Osteocyte (in vitro differentiated cells): ENCODE data around the gene NUP133. TPM values are rescaled to one million over a fixed set of nuclear protein-coding genes. Genes with fewer than 3 reads are reported as not detected.
A peak's percentile ranks its signal among the peaks of the same experiment; 100 is the strongest.

Experiments used
- DNase-seq: peaks from one replicate; pipeline ENCODE4 v3.0.0; 2021; ENCODE audit warnings: mixed read lengths; ENCODE audit not compliant: unreplicated experiment; ENCODE audit errors: extremely low spot score
- H3K27ac Mint-ChIP-seq: one replicate; pipeline ENCODE4 v1.8.0; 2021; ENCODE audit warnings: mild to moderate bottlenecking, mixed read lengths; ENCODE audit not compliant: unreplicated experiment
- H3K27me3 Mint-ChIP-seq: one replicate; pipeline ENCODE4 v1.8.0; 2021; ENCODE audit warnings: mixed read lengths; ENCODE audit not compliant: unreplicated experiment
- H3K36me3 Mint-ChIP-seq: one replicate; pipeline ENCODE4 v1.8.0; 2021; ENCODE audit warnings: mixed read lengths; ENCODE audit not compliant: unreplicated experiment
- H3K4me1 Mint-ChIP-seq: one replicate; pipeline ENCODE4 v1.8.0; 2021; ENCODE audit warnings: mixed read lengths; ENCODE audit not compliant: unreplicated experiment
- H3K4me3 Mint-ChIP-seq: one replicate; pipeline ENCODE4 v1.8.0; 2021; ENCODE audit warnings: mild to moderate bottlenecking, moderate library complexity, mixed read lengths; ENCODE audit not compliant: unreplicated experiment
- H3K9me3 Mint-ChIP-seq: one replicate; pipeline ENCODE4 v1.8.0; 2021; ENCODE audit warnings: mixed read lengths; ENCODE audit not compliant: unreplicated experiment
- CTCF ChIP-seq: fragments of 200-600 bp; sonication (generic); IDR thresholded peaks from 2 replicates; pipeline ENCODE4 v1.5.0; 2021; ENCODE audit warnings: antibody characterized with exemption, mild to moderate bottlenecking, moderate library complexity
- total RNA-seq: library from RNA; stranded (reverse); gene quantifications from 2 replicates; pipeline ENCODE4 v1.2.1, GENCODE V29; 2021

The NUP133 gene
- total RNA-seq, 1 donor from 2014 or later: 40.4 TPM

GRCh38 chr1:229539863-229540506, 31.8 kb upstream of the NUP133 start:
- Mint-ChIP-seq H3K4me1 (no peaks in the 10 kb centered on the region), H3K27ac (no peak overlapping the region), H3K36me3 (peaks cover 47% of the 10 kb centered on the region), H3K9me3 (no peaks in the 10 kb centered on the region), H3K4me3 (no peak overlapping the region), H3K27me3 (no peaks in the 10 kb centered on the region)
- TF ChIP-seq CTCF: no peak
- DNase-seq: peak; percentile 63

- Mint-ChIP-seq H3K27me3 (no peaks in the 10 kb centered on the region), H3K27ac (no peak overlapping the region), H3K4me3 (no peak overlapping the region), H3K36me3 (peaks cover 49% of the 10 kb centered on the region), H3K4me1 (no peaks in the 10 kb centered on the region), H3K9me3 (no peaks in the 10 kb centered on the region)
- no peak for TF ChIP-seq CTCF
- DNase-seq: no peak
These were observed 30.8 kb upstream of the NUP133 start for GRCh38 chr1:229538945-229539344.

DNA sequence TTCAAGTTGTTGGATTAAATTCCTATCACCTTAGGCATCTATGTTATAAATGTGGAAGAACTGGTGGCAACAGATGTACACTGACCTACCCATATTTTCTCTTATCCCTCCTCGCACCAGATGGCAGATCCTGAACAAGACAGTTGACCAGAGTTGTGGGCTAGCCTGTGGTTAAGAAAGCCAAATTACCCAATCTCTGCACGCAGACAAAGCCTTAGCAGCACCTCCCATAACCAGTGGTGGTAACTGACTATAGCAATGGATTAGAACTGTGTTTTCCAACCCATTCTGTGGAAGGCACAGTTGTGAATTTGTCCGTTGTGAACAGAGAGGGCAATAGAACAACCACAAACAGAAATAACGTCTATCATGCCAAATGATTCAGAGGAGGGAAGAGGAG, 29.8 kb upstream of the NUP133 start:
- Mint-ChIP-seq H3K27ac (no peak overlapping the region), H3K4me1 (no peaks in the 10 kb centered on the region), H3K36me3 (peaks cover 52% of the 10 kb centered on the region), H3K4me3 (no peak overlapping the region), H3K27me3 (no peaks in the 10 kb centered on the region), H3K9me3 (no peaks in the 10 kb centered on the region)
- no peak for TF ChIP-seq CTCF
- DNase-seq: peak; percentile 11

GRCh38 chr1:229536982-229537381, 28.8 kb upstream of the NUP133 start:
- DNase-seq: no peak
- Mint-ChIP-seq H3K4me1 (no peaks in the 10 kb centered on the region), H3K4me3 (no peak overlapping the region), H3K9me3 (no peaks in the 10 kb centered on the region), H3K36me3 (peaks cover 50% of the 10 kb centered on the region), H3K27ac (no peak overlapping the region), H3K27me3 (no peaks in the 10 kb centered on the region)
- no peak for TF ChIP-seq CTCF

DNA sequence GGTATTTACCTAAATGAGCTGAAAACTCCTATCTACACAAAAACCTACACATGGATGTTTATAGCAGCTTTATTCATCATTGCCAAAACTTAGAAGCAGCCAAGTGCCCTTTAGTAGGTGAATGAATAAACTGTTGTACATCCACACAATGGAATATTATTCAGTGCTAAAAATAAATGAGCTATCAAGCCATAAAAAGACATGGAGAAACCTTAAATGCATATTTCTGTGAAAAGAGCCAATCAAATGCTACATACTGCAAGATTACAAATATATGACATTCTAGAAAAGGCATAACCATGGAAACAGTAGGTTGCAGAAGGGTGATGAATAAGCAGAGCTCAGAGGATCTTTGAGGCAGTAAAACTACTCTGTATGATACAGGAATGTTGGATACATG, 27.1 kb upstream of the NUP133 start:
- no peak overlapping the region for H3K4me3 Mint-ChIP-seq
- no peaks in the 10 kb centered on the region for H3K4me1 Mint-ChIP-seq
- H3K36me3 Mint-ChIP-seq: peaks cover 50% of the 10 kb centered on the region
- H3K27me3 Mint-ChIP-seq: no peaks in the 10 kb centered on the region
- no peak for DNase-seq
- no peak overlapping the region for H3K27ac Mint-ChIP-seq
- TF ChIP-seq CTCF: no peak
- no peaks in the 10 kb centered on the region for H3K9me3 Mint-ChIP-seq
